Heart left ventricle (tissue), 16 donors: ENCODE measurements around the gene ODF2L. TPM values are rescaled to one million over a fixed set of nuclear protein-coding genes. Genes with fewer than 3 reads are reported as not detected.
A peak's percentile ranks its signal among the peaks of the same experiment; 100 is the strongest.

Experiments
- ATAC-seq, 4 donors: fragments of 200-7000 bp; cut with Tn5 transposase; one replicate each; pipeline ENCODE4 v1.9.1; 2020 to 2022; ENCODE audit warnings: moderate library complexity in 4 of 4, mild to moderate bottlenecking in 3 of 4, moderate number of reproducible peaks in 1 of 4
- DNase-seq, 5 donors: peaks; one replicate each; pipeline ENCODE4 v3.0.0-alpha.2; 2020
- H3K27ac ChIP-seq, 12 donors: fragments of 200-600 bp; sonication (generic) in 4 of 12; one replicate each; pipeline versions ENCODE4 v1.5.0 to v1.8.0; 2016 to 2022; ENCODE audit warnings: mild to moderate bottlenecking in 2 of 12
- H3K27me3 ChIP-seq, 9 donors: fragments of 200-600 bp; sonication (generic) in 2 of 9; one replicate each; pipeline versions ENCODE4 v1.5.1 to v1.8.0; 2016 to 2022; ENCODE audit warnings: mild to moderate bottlenecking in 3 of 9
- H3K36me3 ChIP-seq, 9 donors: fragments of 200-600 bp; sonication (generic) in 2 of 9; one replicate each; pipeline versions ENCODE4 v1.5.0 to v1.8.0; 2018 to 2022; ENCODE audit warnings: mild to moderate bottlenecking in 2 of 9
- H3K4me1 ChIP-seq, 12 donors: fragments of 200-600 bp; sonication (generic) in 4 of 12; one replicate each; pipeline versions ENCODE4 v1.5.0 to v1.8.0; 2016 to 2022; ENCODE audit warnings: mild to moderate bottlenecking in 3 of 12
- H3K4me3 ChIP-seq, 12 donors: fragments of 200-600 bp; sonication (generic) in 4 of 12; one replicate each; pipeline versions ENCODE4 v1.5.0 to v1.8.0; 2017 to 2022; ENCODE audit warnings: mild to moderate bottlenecking in 9 of 12, moderate library complexity in 4 of 12
- H3K9me3 ChIP-seq, 12 donors: fragments of 200-600 bp; sonication (generic) in 4 of 12; one replicate each; pipeline versions ENCODE4 v1.5.0 to v1.8.0; 2016 to 2022; ENCODE audit warnings: mild to moderate bottlenecking in 1 of 12
- POLR2A ChIP-seq, 2 donors: fragments of 450-650 bp; IDR thresholded peaks; one replicate each; pipeline ENCODE4 v1.6.1; 2017; ENCODE audit warnings: antibody characterized with exemption in 2 of 2, mild to moderate bottlenecking in 2 of 2, moderate library complexity in 2 of 2
- WGBS, 4 donors: extraction: QIAGEN DNeasy Blood & Tissue Kit in 2 of 4; methylation state at CpG; one replicate each; pipeline versions ENCODE4 v1.1.5 to v1.1.7; 2013 to 2018; 5-methylcytosine and 5-hydroxymethylcytosine counted together
- intact Hi-C, 10 donors: fragments of 100-400 bp; cut with DNase I; formaldehyde crosslinking; loops; one replicate each; pipeline versions ENCODE4 v1.11.1 to v1.14.2; 2022
- polyA plus RNA-seq, 2 donors: library from polyadenylated mRNA; stranded (reverse); fragments of 200-250 nt; gene quantifications; one replicate each; pipeline ENCODE4 v1.2.3, GENCODE V29; 2013
- total RNA-seq, 9 donors: library from RNA; depleted of rRNA in 2 of 9; stranded (reverse); fragments of >200 nt in 2 of 9; fragmentation: NEBNext Ultra II Directional in 3 of 9; extraction: Animal tissue kit (Norgen Biotek cat#: 25700) in 3 of 9; gene quantifications; one replicate each; pipeline versions ENCODE4 v1.1.0 to v1.2.4, GENCODE V29; 2016 to 2023
- TF ChIP-seq, protein P1 (sequence below), 12 donors: fragments of 200-600 bp; sonication (generic) in 4 of 12; IDR thresholded peaks; one replicate each; pipeline versions ENCODE4 v1.5.0 to v1.8.0; 2018 to 2022; ENCODE audit warnings: antibody characterized with exemption in 12 of 12, mild to moderate bottlenecking in 5 of 12
- donor health status: ischemic (EF 13 %, LVEDD 7.1; RV severe dilation, severe dysfunction).
- donor health status: healthy with polysubstance abuse.
- donor health status: DM: no; HTN: yes; CAD: no.
- donor health status: DM: no; HTN: no; CAD: no.
- donor health status: ischemic (EF 25% LVEDD 6.9; RV normal size, moderate dysfunction).
- donor health status: ischemic (EF 25% LVEDD 5.7; RV mildly dilated, moderate dysfunction).
- donor health status: healthy.
- donor health status: DM: yes; HTN: yes; CAD: no.
- donor health status: ischemic (EF 35%, LVEDD 5.7; RV mildly dilated, moderate dysfunction).
- donor health status: nonischemic (EF 11% LVEDD 7.7; RV severe dilation, severe dysfunction).
- donor health status: DM: yes; HTN: yes; CAD: no.
- donor health status: PGD.
- donor health status: ischemic (EF 29% LVEDD 5.4; RV normal size, mild dysfunction).
- donor health status: nonischemic (EF 23%, LVEDD 6.1; RV moderate dilation, normal function).

Gene ODF2L
- total and polyA plus RNA-seq, 11 donors = 6.2 to 23.7 (median 12.3) TPM

DNA sequence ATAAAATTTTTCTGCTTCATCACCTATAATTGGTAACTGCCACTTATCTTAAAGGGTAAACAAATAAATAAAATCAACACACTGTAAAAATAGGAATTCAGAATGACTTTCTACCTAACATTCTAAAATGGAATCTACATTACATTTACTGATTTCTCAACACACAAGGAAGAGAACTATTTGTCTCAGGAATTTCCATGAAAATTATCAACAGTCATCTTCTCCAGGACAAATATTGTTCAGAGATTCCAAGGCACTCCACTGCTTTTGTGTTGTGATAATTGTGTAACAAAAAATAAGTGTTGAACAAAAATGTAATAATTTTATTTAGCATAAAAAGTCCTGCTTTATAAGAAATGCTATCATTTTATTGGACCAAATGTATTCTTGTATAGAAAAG is 7.3 kb downstream of the ODF2L start:
- Histone ChIP-seq H3K9me3 (peaks cover 0 to 9% (median 0%) of the 10 kb centered on the region in 12 donors), H3K36me3 (no peaks in the 10 kb centered on the region), H3K27ac (peak overlapping the region in 2 of 12 donors; percentile 14 to 66), H3K27me3 (no peaks in the 10 kb centered on the region), H3K4me1 (peaks cover 0 to 15% (median 0%) of the 10 kb centered on the region in 12 donors), H3K4me3 (no peak overlapping the region)
- no peak for ATAC-seq
- intact Hi-C loops = loop anchor here in 5 of 10 donors (10.0 kb wide), 3 partner anchors 116 to 696 kb away; partner anchors contain the start of gene SH3GLB1 (in 3 of the 5)
- no peak for DNase-seq
- TF ChIP-seq POLR2A (IDR thresholded peaks at IDR 0.05) = no peak
- TF ChIP-seq, protein P1, sequence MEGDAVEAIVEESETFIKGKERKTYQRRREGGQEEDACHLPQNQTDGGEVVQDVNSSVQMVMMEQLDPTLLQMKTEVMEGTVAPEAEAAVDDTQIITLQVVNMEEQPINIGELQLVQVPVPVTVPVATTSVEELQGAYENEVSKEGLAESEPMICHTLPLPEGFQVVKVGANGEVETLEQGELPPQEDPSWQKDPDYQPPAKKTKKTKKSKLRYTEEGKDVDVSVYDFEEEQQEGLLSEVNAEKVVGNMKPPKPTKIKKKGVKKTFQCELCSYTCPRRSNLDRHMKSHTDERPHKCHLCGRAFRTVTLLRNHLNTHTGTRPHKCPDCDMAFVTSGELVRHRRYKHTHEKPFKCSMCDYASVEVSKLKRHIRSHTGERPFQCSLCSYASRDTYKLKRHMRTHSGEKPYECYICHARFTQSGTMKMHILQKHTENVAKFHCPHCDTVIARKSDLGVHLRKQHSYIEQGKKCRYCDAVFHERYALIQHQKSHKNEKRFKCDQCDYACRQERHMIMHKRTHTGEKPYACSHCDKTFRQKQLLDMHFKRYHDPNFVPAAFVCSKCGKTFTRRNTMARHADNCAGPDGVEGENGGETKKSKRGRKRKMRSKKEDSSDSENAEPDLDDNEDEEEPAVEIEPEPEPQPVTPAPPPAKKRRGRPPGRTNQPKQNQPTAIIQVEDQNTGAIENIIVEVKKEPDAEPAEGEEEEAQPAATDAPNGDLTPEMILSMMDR (IDR thresholded peaks at IDR 0.05) = no peak

DNA sequence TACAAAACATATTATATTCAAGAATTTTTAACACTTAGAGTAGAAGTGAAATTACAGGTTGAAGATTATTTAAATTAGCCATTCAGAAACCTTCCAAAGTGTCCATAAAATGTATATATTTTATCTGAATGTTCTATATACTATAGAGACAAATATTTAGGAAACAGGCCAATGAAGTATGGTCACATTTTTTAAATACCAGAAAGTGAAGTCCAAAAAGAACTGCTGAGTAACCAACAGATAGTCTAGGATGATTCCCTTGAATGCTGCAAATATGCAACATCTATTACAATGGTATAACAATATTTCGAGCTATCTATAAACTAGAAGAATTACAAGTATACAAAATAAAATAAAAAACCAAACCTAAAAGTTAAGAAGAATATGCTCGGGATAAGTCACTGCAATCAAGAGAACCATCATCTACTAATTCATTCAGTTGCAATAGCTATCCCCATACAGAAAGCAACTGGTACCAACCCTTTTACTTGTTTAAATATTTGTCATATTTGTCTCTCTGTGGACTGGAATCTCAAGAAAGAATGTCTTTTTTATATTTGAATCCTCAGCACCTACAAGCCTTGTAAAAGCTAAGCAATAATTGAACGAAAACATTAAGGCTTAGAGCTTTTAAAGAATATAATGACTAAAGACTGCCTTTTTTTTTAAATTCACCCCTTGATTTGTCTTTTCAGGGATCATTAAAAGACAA is 8.1 kb downstream of the ODF2L start:
- DNase-seq (no peak), ATAC-seq (no peak)
- Histone ChIP-seq H3K4me3 (no peak overlapping the region), H3K27me3 (no peaks in the 10 kb centered on the region), H3K9me3 (peaks cover 0 to 9% (median 0%) of the 10 kb centered on the region in 12 donors), H3K4me1 (peaks cover 0 to 11% (median 0%) of the 10 kb centered on the region in 12 donors), H3K36me3 (no peaks in the 10 kb centered on the region), H3K27ac (no peak overlapping the region)
- WGBS, 4 donors = 96 to 97% (median 96%) methylated on average over 3 of the region's 3 CpGs
- intact Hi-C loops = loop anchor here in 5 of 10 donors (10.0 kb wide), 3 partner anchors 117 to 697 kb away; partner anchors contain the start of gene SH3GLB1 (in 3 of the 5)
- TF ChIP-seq, protein P1 (IDR thresholded peaks at IDR 0.05) = no peak
- TF ChIP-seq POLR2A (IDR thresholded peaks at IDR 0.05) = no peak

DNA sequence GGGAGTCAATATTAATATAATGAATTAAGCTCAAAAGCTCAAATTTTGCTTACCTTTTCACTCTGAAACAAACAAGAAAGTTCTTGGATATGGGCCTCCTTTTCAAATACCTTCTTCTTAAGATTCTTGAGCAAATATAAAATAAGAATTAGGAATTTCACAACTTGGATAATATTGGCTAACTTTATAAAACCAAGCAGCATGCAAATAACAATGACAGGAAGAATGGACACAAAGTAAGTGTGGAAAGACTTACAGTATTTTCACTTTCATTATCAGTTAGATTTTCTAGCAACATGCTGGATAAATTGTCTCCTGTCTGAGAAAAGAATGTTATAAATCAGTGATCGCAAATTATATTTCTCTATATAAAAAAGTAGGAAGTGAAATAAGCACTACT is 13.2 kb downstream of the ODF2L start:
- ATAC-seq (no peak), DNase-seq (no peak)
- Histone ChIP-seq H3K9me3 (no peaks in the 10 kb centered on the region), H3K27me3 (no peaks in the 10 kb centered on the region), H3K27ac (peak overlapping the region in 8 of 12 donors; percentile 2 to 62 (median 30)), H3K36me3 (no peaks in the 10 kb centered on the region), H3K4me1 (peaks cover 0 to 21% (median 3%) of the 10 kb centered on the region in 12 donors), H3K4me3 (peak overlapping the region in 9 of 12 donors; percentile 3 to 46 (median 30))
- intact Hi-C loops = loop anchor here in 8 of 10 donors (5.0 to 10.0 kb wide), 8 partner anchors 119 to 702 kb away; partner anchors contain the start of gene SH3GLB1 (in 3 of the 8)
- WGBS, 4 donors = 32 to 56% (median 52%) methylated on average over 1 of the region's 1 CpG
- TF ChIP-seq, protein P1 (IDR thresholded peaks at IDR 0.05) = no peak
- no peak for TF ChIP-seq POLR2A (IDR thresholded peaks at IDR 0.05)

DNA sequence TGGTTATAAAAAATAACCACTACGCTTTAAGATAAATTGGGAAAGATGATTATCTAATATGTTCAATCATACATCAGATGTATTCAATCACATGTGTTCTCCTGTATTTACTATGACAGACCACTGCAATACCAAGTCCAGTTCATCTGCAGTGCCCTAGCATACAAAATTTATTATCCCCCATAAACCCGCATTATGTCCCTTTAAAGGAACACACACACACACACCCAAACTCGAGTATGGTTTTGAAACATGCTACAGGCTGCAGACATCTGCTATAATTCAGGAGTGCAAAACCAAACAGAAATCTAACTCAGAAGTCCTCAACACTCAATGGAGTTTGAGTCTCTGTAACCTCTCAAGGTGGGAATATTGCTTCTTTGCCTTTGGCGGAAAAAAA is 14.9 kb downstream of the ODF2L start:
- peak in 1 of 4 donors; percentile 36 for ATAC-seq
- intact Hi-C loops = loop anchor here in 9 of 10 donors (2.0 to 10.0 kb wide), 10 partner anchors 121 to 704 kb away; partner anchors contain the start of gene SH3GLB1 (in 3 of the 9)
- peak overlapping the region in 4 of 12 donors; percentile 3 to 46 (median 29) for H3K4me3 ChIP-seq
- H3K36me3 ChIP-seq = peaks cover 0 to 4% (median 0%) of the 10 kb centered on the region in 9 donors
- H3K9me3 ChIP-seq = no peaks in the 10 kb centered on the region
- DNase-seq = no peak
- no peaks in the 10 kb centered on the region for H3K27me3 ChIP-seq
- peaks cover 0 to 21% (median 3%) of the 10 kb centered on the region in 12 donors for H3K4me1 ChIP-seq
- no peak overlapping the region for H3K27ac ChIP-seq
- 63 to 75% (median 68%) methylated on average over 4 of the region's 4 CpGs for WGBS, 4 donors
- TF ChIP-seq POLR2A (IDR thresholded peaks at IDR 0.05) = no peak
- TF ChIP-seq, protein P1 (IDR thresholded peaks at IDR 0.05) = no peak
